HUES64 (cell line): ENCODE measurements around the gene NSF.
"Not testable (repeated sequence)": the region's sequence is repeated elsewhere in the genome, so short reads cannot be mapped to it uniquely, and the experiment has no call there.

Experiments used
- H3K27ac ChIP-seq: 2 replicates; pipeline ENCODE4 v1.7.0; 2013; ENCODE audit warnings: low read depth, low read length, inconsistent platforms
- H3K27me3 ChIP-seq: 2 replicates; pipeline ENCODE4 v1.6.1; 2013; ENCODE audit warnings: mild to moderate bottlenecking, low read length; ENCODE audit not compliant: insufficient read depth
- H3K36me3 ChIP-seq: 2 replicates; pipeline ENCODE4 v1.6.1; 2013; ENCODE audit warnings: mild to moderate bottlenecking, low read length; ENCODE audit not compliant: insufficient read depth
- H3K4me1 ChIP-seq: 2 replicates; pipeline ENCODE4 v1.6.1; 2013; ENCODE audit warnings: mild to moderate bottlenecking, low read length, moderate library complexity; ENCODE audit not compliant: insufficient read depth
- H3K4me3 ChIP-seq: 2 replicates; pipeline ENCODE4 v1.5.1; 2013; ENCODE audit warnings: mild to moderate bottlenecking, low read length, moderate library complexity
- H3K9ac ChIP-seq: 2 replicates; pipeline ENCODE4 v1.6.1; 2013; ENCODE audit warnings: mild to moderate bottlenecking, low read depth, low read length
- H3K9me3 ChIP-seq: 2 replicates; pipeline ENCODE4 v1.6.1; 2013; ENCODE audit warnings: low read depth, low read length; ENCODE audit not compliant: insufficient read depth
- WGBS: fragments of 150-250, 120-280 bp; methylation state at CpG from one replicate; pipeline ENCODE4 v1.1.7; 2013; ENCODE audit warnings: missing lambda C conversion rate; 5-methylcytosine and 5-hydroxymethylcytosine counted together

NSF gene

GRCh38 chr17:46782250-46782953 is 191.9 kb downstream of the NSF start:
- Histone ChIP-seq H3K9me3 (no peaks in the 10 kb centered on the region), H3K36me3 (no peaks in the 10 kb centered on the region), H3K4me3 (no peak overlapping the region), H3K27ac (no peak overlapping the region), H3K4me1 (peaks cover 4% of the 10 kb centered on the region; the same call in 1 of the 2 replicates), H3K9ac (no peak overlapping the region), H3K27me3 (peaks cover 26% of the 10 kb centered on the region)
- 82% methylated on average over 9 of the region's 9 CpGs for WGBS

GRCh38 chr17:46783031-46783593 is 192.6 kb downstream of the NSF start:
- Histone ChIP-seq H3K9me3 (no peaks in the 10 kb centered on the region), H3K4me3 (no peak overlapping the region), H3K9ac (no peak overlapping the region), H3K27me3 (peaks cover 23% of the 10 kb centered on the region), H3K36me3 (no peaks in the 10 kb centered on the region), H3K4me1 (peaks cover 4% of the 10 kb centered on the region; the same call in 1 of the 2 replicates), H3K27ac (no peak overlapping the region)
- WGBS: 85% methylated on average over 7 of the region's 7 CpGs

- 38% methylated on average over 7 of the region's 7 CpGs for WGBS
- H3K27me3 ChIP-seq: peaks cover 23% of the 10 kb centered on the region; the same call in 1 of the 2 replicates
- peaks cover 4% of the 10 kb centered on the region; the same call in 1 of the 2 replicates for H3K4me1 ChIP-seq
- H3K27ac ChIP-seq: no peak overlapping the region
- no peaks in the 10 kb centered on the region for H3K36me3 ChIP-seq
- H3K9me3 ChIP-seq: no peaks in the 10 kb centered on the region
- no peak overlapping the region for H3K4me3 ChIP-seq
- no peak overlapping the region for H3K9ac ChIP-seq
Measured at GRCh38 chr17:46785696-46786095, 195.2 kb downstream of the NSF start.

DNA sequence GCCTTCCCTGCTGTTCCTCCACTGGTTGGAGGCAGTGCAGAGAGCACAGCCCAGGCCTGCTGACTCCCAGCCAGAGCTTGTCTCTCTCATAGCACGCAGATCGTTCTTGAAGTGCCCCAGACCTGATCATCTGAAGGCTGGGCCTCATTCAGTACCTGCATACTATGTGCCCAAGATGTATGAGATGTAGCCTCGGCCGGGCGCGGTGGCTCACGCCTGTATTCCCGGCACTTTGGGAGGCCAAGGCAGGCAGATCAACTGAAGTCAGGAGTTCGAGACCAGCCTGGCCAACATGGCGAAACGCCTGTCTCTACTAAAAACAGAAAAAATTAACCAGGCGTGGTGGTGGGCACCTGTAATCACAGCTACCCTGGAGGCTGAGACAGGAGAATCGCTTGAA is 197.0 kb downstream of the NSF start:
- WGBS: 94% methylated on average over 13 of the region's 13 CpGs
- Histone ChIP-seq H3K36me3 (no peaks in the 10 kb centered on the region), H3K27me3 (peaks cover 27% of the 10 kb centered on the region), H3K4me1 (peaks cover 4% of the 10 kb centered on the region; the same call in 1 of the 2 replicates), H3K9ac (no peak overlapping the region), H3K27ac (no peak overlapping the region), H3K4me3 (no peak overlapping the region), H3K9me3 (no peaks in the 10 kb centered on the region)

GRCh38 chr17:46788300-46788699 is 197.8 kb downstream of the NSF start:
- Histone ChIP-seq H3K4me1 (peaks cover 4% of the 10 kb centered on the region; the same call in 1 of the 2 replicates), H3K36me3 (no peaks in the 10 kb centered on the region), H3K9ac (no peak overlapping the region), H3K4me3 (no peak overlapping the region), H3K27me3 (peaks cover 27% of the 10 kb centered on the region), H3K27ac (no peak overlapping the region), H3K9me3 (no peaks in the 10 kb centered on the region)
- WGBS: 92% methylated on average over 5 of the region's 5 CpGs

DNA sequence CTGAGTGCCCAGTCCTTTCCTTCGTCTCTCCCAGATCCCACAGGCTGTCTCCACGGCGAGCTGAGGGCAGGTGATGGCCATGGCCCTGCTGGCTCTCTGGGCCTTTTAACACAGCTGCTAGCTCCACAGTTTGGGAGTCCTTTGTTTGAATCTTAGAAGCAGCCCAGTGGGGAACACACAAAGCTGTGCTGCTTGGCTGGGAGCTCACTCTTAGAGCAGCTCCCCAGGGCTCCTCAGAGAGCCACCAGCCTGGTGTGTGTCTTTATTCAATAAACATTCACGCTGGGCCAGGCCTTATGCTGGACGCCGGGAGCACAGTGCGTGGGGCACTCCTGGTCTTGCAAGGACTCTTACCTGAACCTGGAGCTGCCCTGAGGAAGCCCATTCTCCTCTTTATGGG is 198.3 kb downstream of the NSF start:
- H3K27me3 ChIP-seq: peaks cover 27% of the 10 kb centered on the region
- 68% methylated on average over 7 of the region's 7 CpGs for WGBS
- no peak overlapping the region for H3K27ac ChIP-seq
- H3K4me3 ChIP-seq: no peak overlapping the region
- H3K9ac ChIP-seq: no peak overlapping the region
- H3K9me3 ChIP-seq: no peaks in the 10 kb centered on the region
- H3K36me3 ChIP-seq: no peaks in the 10 kb centered on the region
- H3K4me1 ChIP-seq: peaks cover 4% of the 10 kb centered on the region; the same call in 1 of the 2 replicates

- H3K9ac ChIP-seq: no peak overlapping the region
- H3K36me3 ChIP-seq: no peaks in the 10 kb centered on the region
- no peaks in the 10 kb centered on the region for H3K9me3 ChIP-seq
- 92% methylated on average over 8 of the region's 8 CpGs for WGBS
- no peak overlapping the region for H3K4me3 ChIP-seq
- H3K4me1 ChIP-seq: peaks cover 4% of the 10 kb centered on the region; the same call in 1 of the 2 replicates
- peaks cover 27% of the 10 kb centered on the region for H3K27me3 ChIP-seq
- no peak overlapping the region for H3K27ac ChIP-seq
Measured at GRCh38 chr17:46789610-46790009, 199.1 kb downstream of the NSF start.

DNA sequence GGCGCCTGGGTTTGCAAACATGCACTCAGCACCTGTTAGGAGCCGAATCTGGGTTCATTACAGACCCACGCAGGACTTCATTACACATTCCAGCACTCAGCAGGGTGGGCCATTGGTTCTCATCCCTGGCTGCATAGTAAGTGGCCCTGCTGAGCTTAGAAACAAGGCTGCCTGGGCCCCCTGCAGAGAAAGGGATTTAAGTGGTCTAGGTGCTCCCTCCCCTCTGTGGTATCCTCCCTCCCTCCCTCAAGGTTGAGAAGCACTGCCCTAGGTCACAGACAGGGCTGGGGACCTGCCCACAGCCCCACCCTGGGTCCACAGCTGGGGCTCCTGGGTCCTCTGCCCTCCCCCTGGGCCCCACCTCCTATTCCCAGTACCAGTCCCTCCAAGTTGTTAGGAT is 199.7 kb downstream of the NSF start:
- H3K36me3 ChIP-seq: no peaks in the 10 kb centered on the region
- no peaks in the 10 kb centered on the region for H3K9me3 ChIP-seq
- no peak overlapping the region for H3K9ac ChIP-seq
- H3K4me1 ChIP-seq: peaks cover 4% of the 10 kb centered on the region; the same call in 1 of the 2 replicates
- WGBS: 64% methylated on average over 3 of the region's 3 CpGs
- H3K4me3 ChIP-seq: no peak overlapping the region
- peaks cover 26% of the 10 kb centered on the region for H3K27me3 ChIP-seq
- no peak overlapping the region for H3K27ac ChIP-seq

GRCh38 chr17:46791531-46791930 is 201.1 kb downstream of the NSF start:
- H3K9me3 ChIP-seq: no peaks in the 10 kb centered on the region
- peaks cover 22% of the 10 kb centered on the region for H3K27me3 ChIP-seq
- no peak overlapping the region for H3K4me3 ChIP-seq
- no peak overlapping the region for H3K9ac ChIP-seq
- no peaks in the 10 kb centered on the region for H3K36me3 ChIP-seq
- H3K27ac ChIP-seq: no peak overlapping the region
- 95% methylated on average over 5 of the region's 5 CpGs for WGBS
- H3K4me1 ChIP-seq: no peaks in the 10 kb centered on the region

DNA sequence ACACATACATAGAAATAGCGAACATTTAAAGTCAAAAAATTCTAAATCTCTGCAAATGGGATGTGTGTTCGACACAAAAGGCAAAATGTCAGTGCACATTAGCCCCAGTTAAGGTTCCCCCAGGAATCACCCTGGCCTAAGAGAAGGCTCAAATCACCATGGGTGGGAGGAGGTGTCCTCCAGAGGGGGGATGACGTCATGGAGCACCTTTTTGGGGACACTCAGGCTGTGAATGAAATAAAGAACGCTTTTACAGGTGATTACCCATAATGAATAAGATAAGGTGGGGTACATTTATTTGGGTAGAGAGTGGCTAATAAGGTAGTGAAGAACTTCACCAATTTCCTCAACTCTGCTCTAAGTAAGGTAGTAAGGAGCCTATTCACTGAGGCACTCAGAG is 201.6 kb downstream of the NSF start:
- Histone ChIP-seq H3K4me3 (no peak overlapping the region), H3K9me3 (no peaks in the 10 kb centered on the region), H3K36me3 (no peaks in the 10 kb centered on the region), H3K27ac (no peak overlapping the region), H3K4me1 (no peaks in the 10 kb centered on the region), H3K9ac (no peak overlapping the region), H3K27me3 (peaks cover 22% of the 10 kb centered on the region)
- WGBS: 88% methylated on average over 4 of the region's 4 CpGs

DNA sequence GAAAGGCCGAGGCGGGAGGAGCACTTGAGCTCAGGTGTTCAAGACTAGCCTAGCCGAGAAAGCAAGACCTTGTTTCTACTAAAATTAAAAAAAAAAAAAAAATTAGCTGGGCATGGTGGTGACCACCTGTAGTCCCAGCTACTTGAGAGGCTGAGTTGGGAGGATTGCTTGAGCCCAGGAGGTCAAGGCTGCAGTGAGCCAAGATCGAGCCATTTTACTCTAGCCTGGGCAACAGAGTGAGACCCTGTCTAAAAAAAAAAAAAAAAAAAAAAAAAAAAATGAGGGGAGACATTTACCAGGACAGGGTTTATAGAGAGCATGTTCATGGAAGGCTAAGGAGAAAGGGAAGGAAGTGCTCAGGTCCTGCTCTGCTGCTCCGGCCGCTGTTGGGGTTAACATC is 202.6 kb downstream of the NSF start:
- H3K27ac ChIP-seq, H3K9ac ChIP-seq, H3K9me3 ChIP-seq, H3K36me3 ChIP-seq, H3K4me3 ChIP-seq, H3K4me1 ChIP-seq: not testable (repeated sequence)
- H3K27me3 ChIP-seq: peaks cover 20% of the 10 kb centered on the region
- WGBS: 90% methylated on average over 6 of the region's 6 CpGs
